WTC11 (cell line): ENCODE measurements around the gene SAPCD2. TPM values are rescaled to one million over a fixed set of nuclear protein-coding genes. Genes with fewer than 3 reads are reported as not detected.
"Not testable (repeated sequence)": the region's sequence is repeated elsewhere in the genome, so short reads cannot be mapped to it uniquely, and the experiment has no call there.

Experiments
- ATAC-seq: fragments of 200-7000 bp; cut with Tn5 transposase; 2 replicates; pipeline ENCODE4 v1.10.0; 2021; ENCODE audit warnings: mild to moderate bottlenecking, moderate library complexity
- CTCF ChIA-PET: fragments of 300-600 bp; sonication (Branson Sonifier 250); formaldehyde crosslinking; loops from one replicate; lab custom pipeline; 2021; ENCODE audit warnings: antibody characterized with exemption; lab: Charles Lee
- POLR2A ChIA-PET: fragments of 350-600 bp; sonication (Branson Sonifier 250); formaldehyde crosslinking; loops from one replicate; lab custom pipeline; 2021; ENCODE audit warnings: antibody characterized with exemption; lab: Charles Lee
- DNase-seq: peaks from one replicate; pipeline ENCODE4 v3.0.0; 2021; ENCODE audit warnings: low spot score
- H3K27ac Mint-ChIP-seq: 2 replicates; pipeline ENCODE4 v1.8.0; 2021; ENCODE audit warnings: mixed read lengths
- H3K27me3 Mint-ChIP-seq: 2 replicates; pipeline ENCODE4 v1.8.0; 2021; ENCODE audit warnings: low read depth, mild to moderate bottlenecking, moderate library complexity, mixed read lengths
- H3K36me3 Mint-ChIP-seq: 2 replicates; pipeline ENCODE4 v1.8.0; 2021; ENCODE audit warnings: mixed read lengths
- H3K4me1 Mint-ChIP-seq: 2 replicates; pipeline ENCODE4 v1.8.0; 2022; ENCODE audit warnings: mixed read lengths
- H3K4me3 Mint-ChIP-seq: 2 replicates; pipeline ENCODE4 v1.8.0; 2021; ENCODE audit warnings: mild to moderate bottlenecking, moderate library complexity, mixed read lengths
- H3K9me3 Mint-ChIP-seq: 2 replicates; pipeline ENCODE4 v1.8.0; 2021; ENCODE audit warnings: mixed read lengths
- AR ChIP-seq: fragments of 250-450 bp; sonication (Bioruptor Pico); IDR thresholded peaks from 2 replicates; pipeline ENCODE4 v1.9.0; 2021; ENCODE audit warnings: mild to moderate bottlenecking
- CDX4 ChIP-seq: fragments of 250-450 bp; sonication (Bioruptor Pico); IDR thresholded peaks from 2 replicates; pipeline ENCODE4 v1.9.0; 2021; ENCODE audit warnings: moderate library complexity, mild to moderate bottlenecking, inconsistent platforms, borderline replicate concordance
- E2F4 ChIP-seq: sonication (generic); formaldehyde crosslinking; IDR thresholded peaks from 2 replicates; pipeline ENCODE4 v1.8.1; 2022; ENCODE audit warnings: low read depth, mild to moderate bottlenecking, moderate library complexity, missing genetic modification reagents, borderline replicate concordance
- ELF4 ChIP-seq: sonication (generic); formaldehyde crosslinking; IDR thresholded peaks from 2 replicates; pipeline ENCODE4 v1.8.1; 2022; ENCODE audit warnings: low read depth, mild to moderate bottlenecking, moderate library complexity, missing genetic modification reagents
- ETV6 ChIP-seq: sonication (generic); formaldehyde crosslinking; IDR thresholded peaks from 2 replicates; pipeline ENCODE4 v1.8.1; 2022; ENCODE audit warnings: mild to moderate bottlenecking, missing genetic modification reagents
- RORB ChIP-seq: fragments of 250-450 bp; sonication (Bioruptor Pico); IDR thresholded peaks from 2 replicates; pipeline ENCODE4 v1.9.0; 2021; ENCODE audit warnings: mild to moderate bottlenecking
- SP1 ChIP-seq: sonication (generic); formaldehyde crosslinking; conservative IDR thresholded peaks from 2 replicates; pipeline ENCODE4 v1.8.1; 2022; ENCODE audit warnings: missing genetic modification reagents
- TP53 ChIP-seq: sonication (generic); formaldehyde crosslinking; IDR thresholded peaks from 2 replicates; pipeline ENCODE4 v1.8.1; 2023; ENCODE audit warnings: mild to moderate bottlenecking, missing genetic modification reagents
- ZNF138 ChIP-seq: sonication (generic); formaldehyde crosslinking; conservative IDR thresholded peaks from 2 replicates; pipeline ENCODE4 v1.8.1; 2022; ENCODE audit warnings: mild to moderate bottlenecking, moderate library complexity, missing genetic modification reagents
- ZNF317 ChIP-seq: sonication (generic); formaldehyde crosslinking; IDR thresholded peaks from 2 replicates; pipeline ENCODE4 v1.8.1; 2023; ENCODE audit warnings: low read depth, mild to moderate bottlenecking, moderate library complexity, missing genetic modification reagents, borderline replicate concordance
- ZNF532 ChIP-seq: fragments of 250-450 bp; sonication (Bioruptor Pico); IDR thresholded peaks from 2 replicates; pipeline ENCODE4 v1.9.0; 2021; ENCODE audit warnings: mild to moderate bottlenecking, borderline replicate concordance
- ZSCAN18 ChIP-seq: fragments of 250-450 bp; sonication (Bioruptor Pico); IDR thresholded peaks from 2 replicates; pipeline ENCODE4 v2.1.2; 2022; ENCODE audit warnings: mild to moderate bottlenecking, moderate library complexity
- total RNA-seq: library from RNA; stranded (reverse); gene quantifications from 3 replicates; pipeline ENCODE4 v1.2.3, GENCODE V29; 2021

The SAPCD2 gene
- total RNA-seq, 1 experiment from 2014 or later, result 67.0 TPM

GRCh38 chr9:137034039-137034708 lies 36.2 kb downstream of the SAPCD2 start (continued):
- no peak for TF ChIP-seq E2F4 (CRISPR knock-in tag)
- TF ChIP-seq SP1 (CRISPR knock-in tag), result no peak
- TF ChIP-seq ZSCAN18 (CRISPR knock-in tag), result no peak
- TF ChIP-seq ETV6 (CRISPR knock-in tag), result no peak
- no peak for TF ChIP-seq ZNF138 (CRISPR knock-in tag)
- TF ChIP-seq AR, result no peak
- no peak for TF ChIP-seq ZNF317

GRCh38 chr9:137033481-137033880 lies 36.9 kb downstream of the SAPCD2 start:
- H3K27ac Mint-ChIP-seq, H3K4me1 Mint-ChIP-seq, ATAC-seq, POLR2A ChIA-PET, H3K9me3 Mint-ChIP-seq, DNase-seq, H3K4me3 Mint-ChIP-seq, H3K36me3 Mint-ChIP-seq: not testable (repeated sequence)
- peaks cover 12% of the 10 kb centered on the region for H3K27me3 Mint-ChIP-seq
- CTCF ChIA-PET, result interaction anchor here (2.3 to 4.9 kb wide), 7 partner anchors 11 to 143 kb away, joined by 8 to 151 read pairs (median 63); partner anchors contain the start of genes C8G, FBXW5, NPDC1 and PTGDS

- Mint-ChIP-seq H3K27ac (no peak overlapping the region), H3K27me3 (peaks cover 12% of the 10 kb centered on the region), H3K36me3 (no peaks in the 10 kb centered on the region), H3K4me3 (no peak overlapping the region), H3K9me3 (no peaks in the 10 kb centered on the region), H3K4me1 (no peaks in the 10 kb centered on the region)
- ATAC-seq (no peak), DNase-seq (no peak)
- ChIA-PET CTCF (interaction anchor here (0.5 to 1.6 kb wide), 2 partner anchors 85 to 270 kb away, joined by 4 to 6 read pairs; no protein-coding TSS in a partner anchor), POLR2A (no interaction called here)
- no peak for TF ChIP-seq TP53 (CRISPR knock-in tag)
- no peak for TF ChIP-seq ELF4 (CRISPR knock-in tag)
- no peak for TF ChIP-seq CDX4
- TF ChIP-seq ZNF532 (CRISPR knock-in tag), result no peak
- no peak for TF ChIP-seq RORB (CRISPR knock-in tag)
- TF ChIP-seq ZNF317, result no peak
Observed at GRCh38 chr9:137032858-137033257, 37.5 kb downstream of the SAPCD2 start.
